Measurements from ENCODE around the gene ZSCAN16.
A peak's percentile ranks its signal among the peaks of the same experiment; 100 is the strongest.

ZSCAN16 gene

GRCh38 chr6:28140616-28141015 is 16.2 kb downstream of the ZSCAN16 start:
- Mint-ChIP-seq H3K4me3 (peak overlapping the region; percentile 96), H3K36me3 (ENCODE audit: low read depth) (peaks cover 49% of the 10 kb centered on the region), H3K27ac (peak overlapping the region; percentile 90), H3K4me1 (ENCODE audit: low read depth) (peaks cover 64% of the 10 kb centered on the region), H3K27me3 (no peaks in the 10 kb centered on the region), H3K9me3 (no peaks in the 10 kb centered on the region)
- no peak for DNase-seq

GRCh38 chr6:28141500-28142329 is 17.3 kb downstream of the ZSCAN16 start, which contains the start of gene ZKSCAN8:
TSS of gene ZKSCAN8 (plus strand) at chr6:28141883. CDS start at chr6:28148408, 6,525 bp downstream.
- Mint-ChIP-seq H3K36me3 (ENCODE audit: low read depth) (peaks cover 49% of the 10 kb centered on the region), H3K4me3 (peak within 1 kb of the TSS; percentile 96), H3K4me1 (ENCODE audit: low read depth) (peaks cover 65% of the 10 kb centered on the region), H3K27ac (peak within 1 kb of the TSS; percentile 93), H3K27me3 (no peaks in the 10 kb centered on the region), H3K9me3 (no peaks in the 10 kb centered on the region)
- peak; percentile 83 for DNase-seq

GRCh38 chr6:28142446-28142845 is 18.0 kb downstream of the ZSCAN16 start:
- DNase-seq = no peak
- no peaks in the 10 kb centered on the region for H3K27me3 Mint-ChIP-seq
- peaks cover 64% of the 10 kb centered on the region for H3K4me1 Mint-ChIP-seq (ENCODE audit: low read depth)
- no peaks in the 10 kb centered on the region for H3K9me3 Mint-ChIP-seq
- H3K27ac Mint-ChIP-seq = peak overlapping the region; percentile 93
- peaks cover 49% of the 10 kb centered on the region for H3K36me3 Mint-ChIP-seq (ENCODE audit: low read depth)
- peak overlapping the region; percentile 96 for H3K4me3 Mint-ChIP-seq

GRCh38 chr6:28145231-28145630 is 20.8 kb downstream of the ZSCAN16 start:
- Mint-ChIP-seq H3K36me3 (ENCODE audit: low read depth) (peaks cover 76% of the 10 kb centered on the region), H3K4me1 (ENCODE audit: low read depth) (peaks cover 44% of the 10 kb centered on the region), H3K9me3 (no peaks in the 10 kb centered on the region), H3K4me3 (no peak overlapping the region), H3K27me3 (no peaks in the 10 kb centered on the region), H3K27ac (no peak overlapping the region)
- DNase-seq = no peak

- Mint-ChIP-seq H3K4me1 (ENCODE audit: low read depth) (peaks cover 4% of the 10 kb centered on the region), H3K9me3 (peaks cover 7% of the 10 kb centered on the region), H3K27me3 (no peaks in the 10 kb centered on the region), H3K4me3 (no peak overlapping the region), H3K27ac (no peak overlapping the region), H3K36me3 (ENCODE audit: low read depth) (peaks cover 97% of the 10 kb centered on the region)
- DNase-seq = no peak
Observed at GRCh38 chr6:28152531-28152930, 28.1 kb downstream of the ZSCAN16 start.

- Mint-ChIP-seq H3K27me3 (no peaks in the 10 kb centered on the region), H3K4me1 (ENCODE audit: low read depth) (no peaks in the 10 kb centered on the region), H3K27ac (no peak overlapping the region), H3K36me3 (ENCODE audit: low read depth) (peaks cover 97% of the 10 kb centered on the region), H3K4me3 (no peak overlapping the region), H3K9me3 (peaks cover 7% of the 10 kb centered on the region)
- no peak for DNase-seq
Observed at GRCh38 chr6:28153546-28153945, 29.1 kb downstream of the ZSCAN16 start.

- Mint-ChIP-seq H3K27ac (no peak overlapping the region), H3K36me3 (ENCODE audit: low read depth) (peaks cover 97% of the 10 kb centered on the region), H3K4me3 (no peak overlapping the region), H3K9me3 (peaks cover 7% of the 10 kb centered on the region), H3K27me3 (no peaks in the 10 kb centered on the region), H3K4me1 (ENCODE audit: low read depth) (no peaks in the 10 kb centered on the region)
- no peak for DNase-seq
Observed at GRCh38 chr6:28154357-28154756, 29.9 kb downstream of the ZSCAN16 start.

GRCh38 chr6:28158318-28158717 is 33.9 kb downstream of the ZSCAN16 start:
- Mint-ChIP-seq H3K4me1 (ENCODE audit: low read depth) (peaks cover 16% of the 10 kb centered on the region), H3K36me3 (ENCODE audit: low read depth) (peaks cover 85% of the 10 kb centered on the region), H3K9me3 (peaks cover 12% of the 10 kb centered on the region)

GRCh38 chr6:28159029-28159607 is 34.7 kb downstream of the ZSCAN16 start:
- peaks cover 16% of the 10 kb centered on the region for H3K4me1 Mint-ChIP-seq (ENCODE audit: low read depth)
- H3K4me3 Mint-ChIP-seq = no peak overlapping the region
- peaks cover 12% of the 10 kb centered on the region for H3K9me3 Mint-ChIP-seq
- no peak for DNase-seq
- no peak overlapping the region for H3K27ac Mint-ChIP-seq
- peaks cover 77% of the 10 kb centered on the region for H3K36me3 Mint-ChIP-seq (ENCODE audit: low read depth)
- H3K27me3 Mint-ChIP-seq = no peaks in the 10 kb centered on the region

More at GRCh38 chr6:28158318-28158717, 33.9 kb downstream of the ZSCAN16 start:
- Mint-ChIP-seq H3K27ac (no peak overlapping the region), H3K27me3 (no peaks in the 10 kb centered on the region), H3K4me3 (no peak overlapping the region)
- no peak for DNase-seq

- Mint-ChIP-seq H3K27me3 (peaks cover 2% of the 10 kb centered on the region), H3K4me1 (ENCODE audit: low read depth) (peaks cover 16% of the 10 kb centered on the region), H3K9me3 (peaks cover 12% of the 10 kb centered on the region), H3K36me3 (ENCODE audit: low read depth) (peaks cover 66% of the 10 kb centered on the region), H3K27ac (no peak overlapping the region), H3K4me3 (no peak overlapping the region)
- DNase-seq = no peak
Observed at GRCh38 chr6:28160233-28160632, 35.8 kb downstream of the ZSCAN16 start.

GRCh38 chr6:28161410-28162079 is 37.1 kb downstream of the ZSCAN16 start:
- Mint-ChIP-seq H3K36me3 (ENCODE audit: low read depth) (peaks cover 53% of the 10 kb centered on the region), H3K4me1 (ENCODE audit: low read depth) (peaks cover 16% of the 10 kb centered on the region), H3K9me3 (peaks cover 12% of the 10 kb centered on the region), H3K4me3 (peak overlapping the region; percentile 78), H3K27ac (no peak overlapping the region), H3K27me3 (peaks cover 3% of the 10 kb centered on the region)
- peak; percentile 95 for DNase-seq

- no peak overlapping the region for H3K4me3 Mint-ChIP-seq
- peaks cover 5% of the 10 kb centered on the region for H3K27me3 Mint-ChIP-seq
- peaks cover 16% of the 10 kb centered on the region for H3K4me1 Mint-ChIP-seq (ENCODE audit: low read depth)
- peaks cover 17% of the 10 kb centered on the region for H3K36me3 Mint-ChIP-seq (ENCODE audit: low read depth)
- peaks cover 12% of the 10 kb centered on the region for H3K9me3 Mint-ChIP-seq
- DNase-seq = no peak
- H3K27ac Mint-ChIP-seq = no peak overlapping the region
Observed at GRCh38 chr6:28165563-28165962, 41.2 kb downstream of the ZSCAN16 start.

- H3K9me3 Mint-ChIP-seq = peaks cover 4% of the 10 kb centered on the region
- H3K36me3 Mint-ChIP-seq (ENCODE audit: low read depth) = peaks cover 5% of the 10 kb centered on the region
- no peak for DNase-seq
- H3K27me3 Mint-ChIP-seq = peaks cover 5% of the 10 kb centered on the region
- no peak overlapping the region for H3K27ac Mint-ChIP-seq
- peaks cover 4% of the 10 kb centered on the region for H3K4me1 Mint-ChIP-seq (ENCODE audit: low read depth)
- no peak overlapping the region for H3K4me3 Mint-ChIP-seq
Observed at GRCh38 chr6:28167068-28167467, 42.7 kb downstream of the ZSCAN16 start.

GRCh38 chr6:28167926-28168325 is 43.5 kb downstream of the ZSCAN16 start:
- H3K27ac Mint-ChIP-seq = no peak overlapping the region
- no peaks in the 10 kb centered on the region for H3K36me3 Mint-ChIP-seq (ENCODE audit: low read depth)
- H3K27me3 Mint-ChIP-seq = peaks cover 5% of the 10 kb centered on the region
- no peak overlapping the region for H3K4me3 Mint-ChIP-seq
- no peaks in the 10 kb centered on the region for H3K9me3 Mint-ChIP-seq
- no peak for DNase-seq
- H3K4me1 Mint-ChIP-seq (ENCODE audit: low read depth) = no peaks in the 10 kb centered on the region

GRCh38 chr6:28171271-28171670 is 46.9 kb downstream of the ZSCAN16 start:
- no peaks in the 10 kb centered on the region for H3K9me3 Mint-ChIP-seq
- H3K4me1 Mint-ChIP-seq (ENCODE audit: low read depth) = no peaks in the 10 kb centered on the region
- no peak overlapping the region for H3K27ac Mint-ChIP-seq
- peaks cover 25% of the 10 kb centered on the region for H3K27me3 Mint-ChIP-seq
- DNase-seq = no peak
- no peak overlapping the region for H3K4me3 Mint-ChIP-seq
- H3K36me3 Mint-ChIP-seq (ENCODE audit: low read depth) = no peaks in the 10 kb centered on the region

Measured in activated T-cell treated with anti-CD3 and anti-CD28 coated beads, Interleukin-2, amount 50 U/mL, for 24 hours (primary cell).